Lung (tissue), 12 donors: ENCODE measurements around the gene ZNF385C. TPM values are rescaled to one million over a fixed set of nuclear protein-coding genes. Genes with fewer than 3 reads are reported as not detected.
"Not testable (repeated sequence)": the region's sequence is repeated elsewhere in the genome, so short reads cannot be mapped to it uniquely, and the experiment has no call there.

Experiments used
- ATAC-seq: fragments of 200-7000 bp; cut with Tn5 transposase; one replicate; pipeline ENCODE4 v1.9.1; 2020; ENCODE audit warnings: moderate number of reproducible peaks; ENCODE audit not compliant: insufficient read depth, low FRiP score
- DNase-seq, 3 donors: peaks; one replicate each; pipeline ENCODE4 v3.0.0-alpha.2; 2013 to 2017
- H3K27ac ChIP-seq, 2 donors: one replicate each; pipeline ENCODE4 v1.5.1; 2013; ENCODE audit warnings: mild to moderate bottlenecking in 2 of 2, moderate library complexity in 2 of 2, control low read depth in 1 of 2, inconsistent platforms in 1 of 2, low read depth in 1 of 2, low read length in 1 of 2
- H3K27me3 ChIP-seq, 3 donors: one replicate each; pipeline ENCODE4 v1.5.1; 2013; ENCODE audit warnings: low read length in 2 of 3; ENCODE audit not compliant: control insufficient read depth in 3 of 3, insufficient read depth in 3 of 3
- H3K36me3 ChIP-seq, 4 donors: one replicate each; pipeline ENCODE4 v1.5.1; 2013; ENCODE audit warnings: low read length in 4 of 4, mild to moderate bottlenecking in 1 of 4, moderate library complexity in 1 of 4; ENCODE audit not compliant: control insufficient read depth in 4 of 4, insufficient read depth in 4 of 4
- H3K4me1 ChIP-seq, 5 donors: one replicate each; pipeline ENCODE4 v1.5.1; 2013; ENCODE audit warnings: low read length in 5 of 5, mild to moderate bottlenecking in 2 of 5, moderate library complexity in 1 of 5; ENCODE audit not compliant: control insufficient read depth in 5 of 5, insufficient read depth in 5 of 5
- H3K4me3 ChIP-seq: one replicate; pipeline ENCODE4 v1.5.1; 2013; ENCODE audit warnings: mild to moderate bottlenecking, control low read depth, moderate library complexity
- H3K9ac ChIP-seq, 2 donors: one replicate each; pipeline ENCODE4 v1.5.1; 2013; ENCODE audit warnings: low read length in 2 of 2, control low read depth in 1 of 2; ENCODE audit not compliant: insufficient read depth in 1 of 2
- H3K9me3 ChIP-seq, 4 donors: one replicate each; pipeline ENCODE4 v1.5.1; 2013; ENCODE audit warnings: low read length in 3 of 4, mild to moderate bottlenecking in 1 of 4, moderate library complexity in 1 of 4; ENCODE audit not compliant: control insufficient read depth in 4 of 4, insufficient read depth in 3 of 4
- WGBS, 2 donors: extraction: QIAGEN DNeasy Blood & Tissue Kit; methylation state at CpG; one replicate each; pipeline ENCODE4 v1.1.7; 2013; 5-methylcytosine and 5-hydroxymethylcytosine counted together
- polyA plus RNA-seq, 2 donors: library from polyadenylated mRNA; stranded (reverse); fragments of 200-250 nt; gene quantifications; one replicate each; pipeline ENCODE4 v1.2.1, GENCODE V29; 2013
- total RNA-seq, 2 donors: library from RNA; depleted of rRNA in 1 of 2; stranded (reverse); fragments of >200 nt in 1 of 2; gene quantifications; one replicate each; pipeline ENCODE4 v1.2.1, GENCODE V29; 2014 to 2021
- TF ChIP-seq, protein P1 (sequence below): IDR thresholded peaks from 2 replicates; pipeline ENCODE4 v1.5.1; 2012; ENCODE audit warnings: mild to moderate bottlenecking; ENCODE audit errors: control extremely low read depth, extremely low read depth
- donor health status: control.
- donor health status: control.
- donor health status: Bipolar disorder and iron deficiency.
- donor health status: healthy.
- donor health status: DM: yes; HTN: yes; CAD: no.

The ZNF385C gene
- total and polyA plus RNA-seq, 4 donors, result 0.14 to 0.57 (median 0.37) TPM

DNA sequence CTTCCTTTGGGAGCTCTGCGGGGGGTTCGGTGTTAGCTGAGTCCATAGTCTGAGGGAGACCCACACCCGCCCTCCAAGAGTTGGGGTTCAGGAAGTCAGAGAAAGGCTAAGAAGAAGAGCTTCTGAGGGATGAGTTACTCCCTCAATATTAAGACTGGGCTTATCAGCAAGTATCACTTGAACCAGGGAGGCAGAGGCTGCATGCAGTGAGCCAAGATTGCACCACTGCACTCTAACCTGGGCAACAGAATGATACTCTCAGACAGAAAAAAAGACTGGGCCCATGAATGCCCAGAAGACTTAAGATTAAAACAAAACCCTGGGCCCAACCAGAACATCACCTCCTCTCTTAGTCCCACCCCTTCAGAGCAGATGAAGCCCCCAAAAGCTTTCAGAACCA, 72.3 kb downstream of the ZNF385C start:
- DNase-seq (no peak), ATAC-seq (no peak)
- Histone ChIP-seq H3K4me3 (no peak overlapping the region), H3K27ac (no peak overlapping the region), H3K27me3 (no peaks in the 10 kb centered on the region), H3K9ac (no peak overlapping the region), H3K9me3 (no peaks in the 10 kb centered on the region), H3K4me1 (peaks cover 0 to 12% (median 4%) of the 10 kb centered on the region in 5 donors), H3K36me3 (peaks cover 0 to 28% (median 16%) of the 10 kb centered on the region in 4 donors)
- WGBS, 2 donors, result 93 to 98% methylated on average over 3 of the region's 3 CpGs
- TF ChIP-seq, protein P1, sequence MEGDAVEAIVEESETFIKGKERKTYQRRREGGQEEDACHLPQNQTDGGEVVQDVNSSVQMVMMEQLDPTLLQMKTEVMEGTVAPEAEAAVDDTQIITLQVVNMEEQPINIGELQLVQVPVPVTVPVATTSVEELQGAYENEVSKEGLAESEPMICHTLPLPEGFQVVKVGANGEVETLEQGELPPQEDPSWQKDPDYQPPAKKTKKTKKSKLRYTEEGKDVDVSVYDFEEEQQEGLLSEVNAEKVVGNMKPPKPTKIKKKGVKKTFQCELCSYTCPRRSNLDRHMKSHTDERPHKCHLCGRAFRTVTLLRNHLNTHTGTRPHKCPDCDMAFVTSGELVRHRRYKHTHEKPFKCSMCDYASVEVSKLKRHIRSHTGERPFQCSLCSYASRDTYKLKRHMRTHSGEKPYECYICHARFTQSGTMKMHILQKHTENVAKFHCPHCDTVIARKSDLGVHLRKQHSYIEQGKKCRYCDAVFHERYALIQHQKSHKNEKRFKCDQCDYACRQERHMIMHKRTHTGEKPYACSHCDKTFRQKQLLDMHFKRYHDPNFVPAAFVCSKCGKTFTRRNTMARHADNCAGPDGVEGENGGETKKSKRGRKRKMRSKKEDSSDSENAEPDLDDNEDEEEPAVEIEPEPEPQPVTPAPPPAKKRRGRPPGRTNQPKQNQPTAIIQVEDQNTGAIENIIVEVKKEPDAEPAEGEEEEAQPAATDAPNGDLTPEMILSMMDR, result no peak

DNA sequence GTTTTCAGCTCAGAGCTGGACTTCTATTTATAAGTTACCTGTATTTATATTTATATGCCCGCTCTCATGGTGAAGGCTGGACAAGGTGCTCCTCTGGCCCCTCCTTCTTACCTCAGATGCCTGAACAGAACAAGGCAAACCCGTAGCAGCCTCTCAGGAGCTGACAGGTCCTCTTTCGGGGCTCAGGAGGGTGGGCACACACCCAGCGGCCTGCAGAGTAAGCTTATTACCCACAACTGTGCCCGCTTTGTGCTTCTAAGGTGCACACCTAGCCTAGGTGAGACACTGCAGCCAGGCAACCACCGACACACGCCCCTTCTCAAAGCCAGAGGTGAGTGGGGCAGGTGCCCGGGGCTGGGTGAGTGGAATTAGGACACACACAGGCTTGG, 73.1 kb downstream of the ZNF385C start:
- ATAC-seq (no peak), DNase-seq (no peak)
- Histone ChIP-seq H3K4me1 (peaks cover 0 to 14% (median 5%) of the 10 kb centered on the region in 5 donors), H3K27ac (peak overlapping the region; percentile 62 to 91), H3K9me3 (no peaks in the 10 kb centered on the region), H3K9ac (no peak overlapping the region), H3K36me3 (peaks cover 0 to 28% (median 16%) of the 10 kb centered on the region in 4 donors), H3K27me3 (no peaks in the 10 kb centered on the region), H3K4me3 (no peak overlapping the region)
- TF ChIP-seq, protein P1, result no peak
- 61 to 68% methylated on average over 8 of the region's 8 CpGs for WGBS, 2 donors

DNA sequence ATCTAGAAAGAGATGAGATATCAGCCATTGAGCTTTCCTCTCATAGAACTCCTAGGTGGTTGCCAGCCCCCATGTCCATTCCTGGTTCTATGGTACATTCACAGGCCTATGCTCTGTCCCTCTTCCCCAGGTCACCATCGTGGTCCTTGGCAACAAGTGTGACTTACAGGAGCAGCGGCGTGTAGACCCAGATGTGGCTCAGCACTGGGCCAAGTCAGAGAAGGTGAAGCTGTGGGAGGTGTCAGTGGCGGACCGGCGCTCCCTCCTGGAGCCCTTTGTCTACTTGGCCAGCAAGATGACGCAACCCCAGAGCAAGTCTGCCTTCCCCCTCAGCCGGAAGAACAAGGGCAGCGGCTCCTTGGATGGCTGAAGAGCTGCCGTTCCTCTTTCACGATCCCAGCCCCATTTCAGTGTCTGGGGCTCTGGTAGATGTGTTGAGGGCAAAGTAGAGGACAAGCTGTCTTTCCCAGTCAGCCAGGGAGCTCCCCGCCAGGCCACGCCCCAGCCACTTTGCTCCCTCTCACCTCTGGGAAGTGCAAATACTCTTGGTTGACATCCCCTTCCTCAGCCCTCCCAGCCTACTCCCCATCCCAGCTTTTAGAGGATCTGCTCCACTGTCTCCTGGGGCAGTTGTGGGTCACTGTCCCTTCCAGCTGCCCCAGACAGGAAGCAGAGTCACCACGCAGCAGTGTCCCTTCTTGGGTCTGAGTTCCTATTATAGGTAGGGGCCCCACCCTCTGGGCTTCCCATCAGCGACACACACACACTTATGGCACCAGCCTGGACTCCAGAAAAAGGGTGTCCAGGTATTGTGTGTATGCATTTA, 74.5 kb downstream of the ZNF385C start:
- H3K4me3 ChIP-seq, result no peak overlapping the region
- H3K27me3 ChIP-seq, result no peaks in the 10 kb centered on the region
- DNase-seq (no peak), ATAC-seq (no peak)
- TF ChIP-seq, protein P1, result no peak
- H3K4me1 ChIP-seq, result peaks cover 0 to 17% (median 8%) of the 10 kb centered on the region in 5 donors
- no peaks in the 10 kb centered on the region for H3K9me3 ChIP-seq
- no peak overlapping the region for H3K9ac ChIP-seq
- WGBS, 2 donors, result 48 to 57% methylated on average over 15 of the region's 15 CpGs
- peak overlapping the region; percentile 78 to 84 for H3K27ac ChIP-seq
- peaks cover 0 to 28% (median 16%) of the 10 kb centered on the region in 4 donors for H3K36me3 ChIP-seq

DNA sequence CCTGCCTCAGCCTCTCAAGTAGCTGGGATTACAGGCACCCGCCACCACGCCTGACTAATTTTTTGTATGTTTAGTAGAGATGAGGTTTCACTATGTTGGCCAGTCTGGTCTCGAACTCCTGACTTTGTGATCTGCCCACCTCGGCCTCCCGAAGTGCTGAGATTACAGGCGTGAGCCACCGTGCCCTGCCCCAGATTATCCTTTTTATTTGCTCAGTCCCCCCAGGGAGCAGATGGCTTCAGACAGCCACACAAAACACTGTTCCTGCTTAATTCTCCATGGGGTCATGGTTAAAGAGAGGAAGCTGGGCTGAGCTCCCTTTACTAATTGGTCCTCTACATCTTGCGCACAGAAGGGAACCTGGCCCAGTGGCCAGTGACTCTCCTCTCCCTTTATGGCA, 77.4 kb downstream of the ZNF385C start:
- peak overlapping the region; percentile 12 to 94 for H3K9ac ChIP-seq
- peak overlapping the region in 1 of 2 donors; percentile 10 for H3K27ac ChIP-seq
- not testable (repeated sequence) for H3K27me3 ChIP-seq, H3K4me3 ChIP-seq, ATAC-seq, H3K9me3 ChIP-seq, DNase-seq
- H3K36me3 ChIP-seq, result peaks cover 0 to 28% (median 21%) of the 10 kb centered on the region in 4 donors
- WGBS, 2 donors, result 76 to 85% methylated on average over 8 of the region's 8 CpGs
- H3K4me1 ChIP-seq, result peaks cover 0 to 24% (median 10%) of the 10 kb centered on the region in 5 donors
